ENCODE data around the gene VIL1.

DNA sequence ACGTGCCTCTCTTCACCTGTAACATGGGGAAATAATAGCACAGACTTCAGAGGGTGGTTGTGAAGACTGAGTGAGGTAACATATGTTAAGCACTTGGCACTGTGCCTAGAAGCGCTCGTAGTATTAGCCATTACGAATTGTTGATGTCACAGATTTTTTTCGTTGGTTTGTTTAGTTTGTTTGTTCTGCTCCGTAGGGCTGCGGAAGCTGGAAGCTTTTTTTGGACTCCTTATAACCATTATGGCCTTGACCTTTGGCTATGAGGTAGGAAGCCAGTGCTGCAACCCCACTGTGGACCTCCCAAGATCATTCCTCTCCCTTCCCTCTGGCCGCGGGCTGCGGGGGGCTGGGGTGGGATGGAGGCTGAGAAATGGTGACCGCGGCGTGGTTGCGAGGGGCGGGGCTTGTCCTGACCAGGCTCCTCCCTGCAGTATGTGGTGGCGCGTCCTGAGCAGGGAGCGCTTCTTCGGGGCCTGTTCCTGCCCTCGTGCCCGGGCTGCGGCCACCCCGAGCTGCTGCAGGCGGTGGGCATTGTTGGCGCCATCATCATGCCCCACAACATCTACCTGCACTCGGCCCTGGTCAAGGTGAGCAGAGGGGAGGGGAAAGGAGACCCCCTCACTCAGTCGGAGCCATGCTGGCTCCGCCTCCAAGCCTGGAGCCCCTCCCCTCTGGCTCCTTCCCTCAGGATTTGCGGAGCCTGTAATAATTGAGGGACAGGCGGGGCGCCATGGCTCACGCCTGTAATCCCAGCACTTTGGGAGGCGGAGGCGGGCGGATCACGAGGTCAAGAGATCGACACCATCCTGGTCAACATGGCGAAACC, 31.3 kb upstream of the VIL1 start:
- TF ChIP-seq, protein P1, sequence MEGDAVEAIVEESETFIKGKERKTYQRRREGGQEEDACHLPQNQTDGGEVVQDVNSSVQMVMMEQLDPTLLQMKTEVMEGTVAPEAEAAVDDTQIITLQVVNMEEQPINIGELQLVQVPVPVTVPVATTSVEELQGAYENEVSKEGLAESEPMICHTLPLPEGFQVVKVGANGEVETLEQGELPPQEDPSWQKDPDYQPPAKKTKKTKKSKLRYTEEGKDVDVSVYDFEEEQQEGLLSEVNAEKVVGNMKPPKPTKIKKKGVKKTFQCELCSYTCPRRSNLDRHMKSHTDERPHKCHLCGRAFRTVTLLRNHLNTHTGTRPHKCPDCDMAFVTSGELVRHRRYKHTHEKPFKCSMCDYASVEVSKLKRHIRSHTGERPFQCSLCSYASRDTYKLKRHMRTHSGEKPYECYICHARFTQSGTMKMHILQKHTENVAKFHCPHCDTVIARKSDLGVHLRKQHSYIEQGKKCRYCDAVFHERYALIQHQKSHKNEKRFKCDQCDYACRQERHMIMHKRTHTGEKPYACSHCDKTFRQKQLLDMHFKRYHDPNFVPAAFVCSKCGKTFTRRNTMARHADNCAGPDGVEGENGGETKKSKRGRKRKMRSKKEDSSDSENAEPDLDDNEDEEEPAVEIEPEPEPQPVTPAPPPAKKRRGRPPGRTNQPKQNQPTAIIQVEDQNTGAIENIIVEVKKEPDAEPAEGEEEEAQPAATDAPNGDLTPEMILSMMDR (IDR thresholded peaks at IDR 0.05), result no peak
- no peak for TF ChIP-seq POLR2A (IDR thresholded peaks at IDR 0.05)

All from adrenal gland (tissue), 5 donors.